HG02571 (cell line): ENCODE results near the gene SLC25A10.
A peak's percentile ranks its signal among the peaks of the same experiment; 100 is the strongest.

ENCODE experiments used
- ATAC-seq: cut with Tn5 transposase; IDR thresholded peaks from one replicate; pipeline ENCODE4 v1.9.1; 2021; ENCODE audit warnings: mild to moderate bottlenecking, moderate library complexity; ENCODE audit not compliant: unreplicated experiment

The SLC25A10 gene

GRCh38 chr17:81686614-81687013 is 25.5 kb upstream of the SLC25A10 start:
- ATAC-seq = no peak

GRCh38 chr17:81687770-81688541 is 24.1 kb upstream of the SLC25A10 start:
- ATAC-seq = no peak

DNA sequence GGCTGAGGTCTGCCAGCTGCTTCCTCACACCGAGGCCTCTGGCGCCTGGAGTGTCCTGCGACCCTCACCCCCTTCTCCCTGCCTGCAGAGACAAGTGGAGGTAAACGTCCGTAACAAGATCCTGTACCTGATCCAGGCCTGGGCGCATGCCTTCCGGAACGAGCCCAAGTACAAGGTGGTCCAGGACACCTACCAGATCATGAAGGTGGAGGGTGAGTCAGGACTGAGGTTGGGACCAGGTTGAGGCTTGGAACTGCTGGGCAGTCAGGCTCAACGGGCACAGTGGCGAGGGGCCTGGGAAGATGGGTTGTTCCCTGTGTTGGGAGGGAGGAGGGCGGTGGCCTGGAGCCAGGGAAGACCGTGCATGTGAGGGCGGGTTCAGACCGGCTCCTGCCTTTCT is 23.5 kb upstream of the SLC25A10 start:
- ATAC-seq = no peak

DNA sequence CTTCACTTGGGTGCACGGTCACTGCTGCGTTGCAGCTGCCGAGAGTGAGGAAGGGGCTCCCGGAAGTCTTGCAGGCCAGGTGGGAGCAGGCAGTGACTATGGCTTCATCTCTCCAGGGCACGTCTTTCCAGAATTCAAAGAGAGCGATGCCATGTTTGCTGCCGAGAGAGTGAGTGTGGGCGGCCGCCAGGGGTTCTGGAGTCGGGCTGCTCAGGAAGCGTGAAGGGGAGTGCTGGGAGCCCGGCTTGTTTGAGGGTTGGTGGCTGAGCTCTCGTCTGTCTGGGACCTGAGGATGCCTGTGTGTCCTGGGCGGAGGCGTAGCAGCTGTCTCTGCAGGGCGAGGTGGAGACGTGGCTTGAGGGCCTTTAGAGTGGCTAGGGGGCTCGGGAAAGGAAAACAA is 22.0 kb upstream of the SLC25A10 start:
- ATAC-seq = no peak

DNA sequence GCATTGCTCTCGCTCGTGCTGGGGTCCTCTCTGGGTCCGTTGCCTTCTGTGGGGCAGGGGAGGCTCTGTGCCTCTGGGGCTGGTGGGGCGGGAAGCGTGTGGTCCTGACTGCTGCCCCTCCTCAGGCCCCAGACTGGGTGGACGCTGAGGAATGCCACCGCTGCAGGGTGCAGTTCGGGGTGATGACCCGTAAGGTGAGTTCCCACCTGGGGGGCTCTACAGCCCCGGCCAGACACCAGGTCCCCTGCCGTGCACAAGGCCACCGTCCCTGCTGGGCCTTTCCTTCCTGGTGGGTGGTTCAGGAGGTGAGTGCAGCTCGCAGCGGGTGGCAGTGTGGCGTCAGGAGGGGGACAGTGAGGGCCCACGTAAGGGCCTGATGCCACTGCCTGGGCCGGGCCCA is 21.5 kb upstream of the SLC25A10 start:
- ATAC-seq = no peak

DNA sequence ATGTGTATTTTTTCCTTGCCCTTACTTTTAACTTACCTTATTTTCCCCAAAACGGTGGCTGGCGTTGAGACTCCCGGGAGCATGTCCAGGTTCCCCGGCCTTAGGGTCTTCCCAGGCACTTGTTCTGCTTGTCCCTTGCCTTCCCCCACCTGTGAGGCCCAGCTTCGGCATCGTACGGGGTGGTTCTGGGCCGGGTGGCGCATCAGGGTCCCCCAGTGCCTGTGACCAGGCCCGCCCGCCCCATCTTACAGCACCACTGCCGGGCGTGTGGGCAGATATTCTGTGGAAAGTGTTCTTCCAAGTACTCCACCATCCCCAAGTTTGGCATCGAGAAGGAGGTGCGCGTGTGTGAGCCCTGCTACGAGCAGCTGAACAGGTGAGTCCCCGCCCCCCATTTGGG is 20.9 kb upstream of the SLC25A10 start:
- ATAC-seq = no peak

DNA sequence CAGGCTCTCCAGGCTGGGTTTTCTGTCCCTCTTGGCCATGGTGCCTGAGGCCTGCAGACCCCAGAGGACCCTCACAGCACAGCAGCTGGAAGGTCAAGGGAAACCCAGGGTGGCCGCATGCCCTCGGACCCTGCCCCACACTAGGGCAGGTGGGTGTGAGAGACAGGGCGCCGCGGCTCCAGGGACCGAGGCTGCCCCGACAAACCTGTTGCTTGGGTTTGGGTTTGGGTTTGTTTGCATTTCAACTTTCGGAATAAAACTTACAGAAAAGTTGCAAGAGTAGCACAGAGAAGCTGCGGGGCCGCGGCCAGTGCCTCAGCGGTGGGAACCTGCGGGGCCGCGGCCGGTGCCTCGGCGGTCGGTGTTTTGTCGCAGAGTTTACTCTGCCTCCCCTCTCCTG is 20.5 kb upstream of the SLC25A10 start:
- no peak for ATAC-seq

DNA sequence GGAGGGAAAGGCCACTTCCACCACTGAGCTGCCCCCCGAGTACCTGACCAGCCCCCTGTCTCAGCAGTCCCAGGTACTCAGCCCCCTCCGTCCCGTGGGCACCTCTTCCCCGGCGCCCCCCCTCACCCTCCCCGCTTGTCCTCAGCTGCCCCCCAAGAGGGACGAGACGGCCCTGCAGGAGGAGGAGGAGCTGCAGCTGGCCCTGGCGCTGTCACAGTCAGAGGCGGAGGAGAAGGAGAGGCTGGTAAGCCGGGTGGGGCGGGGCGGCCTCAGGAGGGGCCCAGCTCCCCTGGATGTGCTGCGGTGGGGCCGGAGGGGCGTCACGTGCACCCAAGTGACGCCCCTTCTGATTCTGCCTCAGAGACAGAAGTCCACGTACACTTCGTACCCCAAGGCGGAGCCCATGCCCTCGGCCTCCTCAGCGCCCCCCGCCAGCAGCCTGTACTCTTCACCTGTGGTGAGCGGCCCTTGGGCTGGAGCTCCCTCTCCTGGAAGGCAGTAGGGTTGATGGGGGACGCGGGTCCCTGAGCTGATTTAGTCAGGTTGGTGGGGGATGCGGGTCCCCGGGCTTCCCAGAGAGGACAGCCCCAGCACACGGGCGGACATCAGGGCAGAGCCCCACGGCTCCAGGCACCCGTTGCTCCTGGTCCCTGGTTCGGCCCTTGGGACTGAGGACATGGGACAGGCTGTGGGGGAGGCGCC is 18.4 kb upstream of the SLC25A10 start:
- ATAC-seq = no peak

DNA sequence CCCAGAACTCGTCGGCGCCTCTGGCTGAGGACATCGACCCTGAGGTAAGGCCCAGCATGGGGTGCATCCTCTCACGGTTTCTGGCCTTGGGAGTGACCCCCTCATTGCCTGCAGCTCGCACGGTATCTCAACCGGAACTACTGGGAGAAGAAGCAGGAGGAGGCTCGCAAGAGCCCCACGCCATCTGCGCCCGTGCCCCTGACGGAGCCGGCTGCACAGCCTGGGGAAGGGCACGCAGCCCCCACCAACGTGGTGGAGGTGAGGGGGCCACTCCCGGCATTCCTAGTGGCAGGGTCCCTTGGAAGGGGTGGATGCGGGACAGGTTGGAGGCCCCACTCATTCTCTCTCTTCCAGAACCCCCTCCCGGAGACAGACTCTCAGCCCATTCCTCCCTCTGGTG is 17.3 kb upstream of the SLC25A10 start:
- no peak for ATAC-seq

- ATAC-seq = no peak
Observed at GRCh38 chr17:81695211-81695610, 16.9 kb upstream of the SLC25A10 start.

GRCh38 chr17:81695801-81696200 is 16.3 kb upstream of the SLC25A10 start:
- no peak for ATAC-seq

DNA sequence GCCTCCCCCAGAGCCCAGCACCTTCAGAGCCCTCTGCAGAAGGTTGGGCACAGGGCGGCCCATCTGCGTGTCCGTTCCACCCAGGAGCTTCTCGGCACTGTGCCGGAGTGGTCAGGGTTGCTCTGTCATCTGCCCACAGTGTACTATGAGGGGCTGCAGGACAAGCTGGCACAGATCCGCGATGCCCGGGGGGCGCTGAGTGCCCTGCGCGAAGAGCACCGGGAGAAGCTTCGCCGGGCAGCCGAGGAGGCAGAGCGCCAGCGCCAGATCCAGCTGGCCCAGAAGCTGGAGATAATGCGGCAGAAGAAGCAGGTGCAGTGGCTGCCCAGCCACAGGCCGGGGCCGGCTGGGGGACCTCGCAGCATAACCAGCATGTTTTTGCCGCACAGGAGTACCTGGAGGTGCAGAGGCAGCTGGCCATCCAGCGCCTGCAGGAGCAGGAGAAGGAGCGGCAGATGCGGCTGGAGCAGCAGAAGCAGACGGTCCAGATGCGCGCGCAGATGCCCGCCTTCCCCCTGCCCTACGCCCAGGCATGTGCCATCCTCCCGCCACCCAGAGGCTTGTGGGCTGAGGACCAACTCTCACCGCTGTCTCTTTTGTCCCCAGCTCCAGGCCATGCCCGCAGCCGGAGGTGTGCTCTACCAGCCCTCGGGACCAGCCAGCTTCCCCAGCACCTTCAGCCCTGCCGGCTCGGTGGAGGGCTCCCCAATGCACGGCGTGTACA is 15.7 kb upstream of the SLC25A10 start:
- ATAC-seq = no peak

- no peak for ATAC-seq
Observed at GRCh38 chr17:81697261-81698044, 14.6 kb upstream of the SLC25A10 start.

GRCh38 chr17:81700353-81701287 is 11.5 kb upstream of the SLC25A10 start:
- ATAC-seq = no peak

GRCh38 chr17:81701288-81702071 is 10.6 kb upstream of the SLC25A10 start:
- no peak for ATAC-seq

- peak; percentile 76 for ATAC-seq
Observed at GRCh38 chr17:81702934-81703746, 8.9 kb upstream of the SLC25A10 start, which contains the start of gene MRPL12. MRPL12 (plus strand) TSS chr17:81703367; CDS start chr17:81703502, 135 bp downstream.

- ATAC-seq = no peak
Observed at GRCh38 chr17:81703747-81704654, 8.1 kb upstream of the SLC25A10 start.
